GM12891 (cell line): ENCODE data around the gene ZNF185.
"Not testable (repeated sequence)": the region's sequence is repeated elsewhere in the genome, so short reads cannot be mapped to it uniquely, and the experiment has no call there.

ENCODE experiments used
- POLR2A ChIP-seq: IDR thresholded peaks from 2 replicates; pipeline ENCODE4 v1.6.1; 2011; ENCODE audit warnings: low read depth, low read length, control low read depth
- POLR2AphosphoS5 ChIP-seq: IDR thresholded peaks from 2 replicates; pipeline ENCODE4 v1.6.1; 2011; ENCODE audit warnings: low read depth, low read length, control low read depth

DNA sequence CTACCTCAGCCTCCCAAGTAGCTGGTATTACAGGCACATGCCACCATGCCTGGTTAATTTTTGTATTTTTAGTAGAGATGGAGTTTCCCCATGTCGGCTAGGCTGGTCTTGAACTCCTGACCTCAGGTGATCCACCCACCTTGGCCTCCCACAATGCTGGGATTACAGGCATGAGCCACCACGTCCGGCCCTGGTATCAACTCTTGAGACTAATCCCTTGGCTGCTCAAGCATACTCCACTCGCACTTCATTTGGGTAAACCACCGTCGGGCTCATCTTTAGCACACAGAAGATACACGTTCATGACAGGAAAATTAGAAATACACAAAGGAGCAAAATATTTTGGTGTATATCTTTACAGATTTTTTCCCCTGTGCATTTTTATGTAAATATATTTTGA, 12.2 kb downstream of the ZNF185 start:
- not testable (repeated sequence) for TF ChIP-seq POLR2AphosphoS5, POLR2A
